Ovary (tissue), 10 donors: ENCODE results near the gene DPYSL3. TPM values are rescaled to one million over a fixed set of nuclear protein-coding genes. Genes with fewer than 3 reads are reported as not detected.

Source experiments
- DNase-seq, 5 donors: peaks; one replicate each; pipeline ENCODE4 v3.0.0-alpha.2; 2019 to 2020
- H3K27ac ChIP-seq, 2 donors: fragments of 200-600 bp; one replicate each; pipeline versions ENCODE4 v1.5.1 to v1.8.0; 2019 to 2022
- H3K27me3 ChIP-seq: fragments of 200-600 bp; one replicate; pipeline ENCODE4 v1.8.0; 2022
- H3K36me3 ChIP-seq: fragments of 200-600 bp; sonication (generic); one replicate; pipeline ENCODE4 v1.5.1; 2019
- H3K4me1 ChIP-seq: one replicate; pipeline ENCODE4 v1.8.1; 2013; ENCODE audit warnings: mild to moderate bottlenecking, moderate library complexity; ENCODE audit not compliant: insufficient read depth
- H3K4me3 ChIP-seq: fragments of 200-600 bp; sonication (generic); one replicate; pipeline ENCODE4 v1.5.1; 2017
- H3K9me3 ChIP-seq, 2 donors: fragments of 200-600 bp in 1 of 2; sonication (generic) in 1 of 2; one replicate each; pipeline versions ENCODE4 v1.5.1 to v1.8.1; 2013 to 2019; ENCODE audit warnings: mild to moderate bottlenecking in 1 of 2, moderate library complexity in 1 of 2
- EP300 ChIP-seq: sonication (generic); formaldehyde crosslinking; IDR thresholded peaks from one replicate; pipeline ENCODE4 v1.6.1; 2017; ENCODE audit warnings: antibody characterized with exemption
- POLR2A ChIP-seq: fragments of 450-650 bp; IDR thresholded peaks from one replicate; pipeline ENCODE4 v1.6.1; 2017; ENCODE audit warnings: antibody characterized with exemption, mild to moderate bottlenecking, moderate library complexity
- WGBS, 3 donors: extraction: QIAGEN DNeasy Blood & Tissue Kit in 1 of 3; methylation state at CpG; one replicate each; pipeline versions ENCODE4 v1.1.5 to v1.1.7; 2013 to 2017; 5-methylcytosine and 5-hydroxymethylcytosine counted together
- intact Hi-C, 4 donors: fragments of 100-400 bp; cut with DNase I; formaldehyde crosslinking; loops; one replicate each; pipeline versions ENCODE4 v1.11.0 to v1.15.1; 2022 to 2023
- long read RNA-seq, 3 donors: library from polyadenylated mRNA in 2 of 3; unstranded in 2 of 3; transcript quantifications; one replicate each; pipeline ENCODE4 v2.0.0 and lab custom pipeline, GENCODE V29; 2021 to 2026
- polyA plus RNA-seq, 2 donors: library from polyadenylated mRNA; stranded (reverse); fragments of 200-250 nt in 1 of 2; fragments of 350-450 nt in 1 of 2; fragmentation: Illumina TruSeq in 1 of 2; extraction: RNeasy Lipid Tissue Mini Kit (QIAGEN cat#74804) in 1 of 2; gene quantifications; one replicate each; pipeline ENCODE4 v1.2.3, GENCODE V29; 2013 to 2014
- total RNA-seq, 7 donors: library from RNA; depleted of rRNA in 2 of 7; stranded (reverse); fragments of >200 nt in 2 of 7; fragmentation: NEBNext Ultra II Directional in 3 of 7; extraction: Animal tissue kit (Norgen Biotek cat#: 25700) in 3 of 7; gene quantifications; one replicate each; pipeline versions ENCODE4 v1.1.0 to v1.2.4, GENCODE V29; 2016 to 2023
- TF ChIP-seq, protein P1 (sequence below), 3 donors: fragments of 450-650 bp in 2 of 3; fragments of 200-600 bp in 1 of 3; IDR thresholded peaks; one replicate each; pipeline versions ENCODE4 v1.5.1 to v1.8.0; 2016 to 2022; ENCODE audit warnings: antibody characterized with exemption in 3 of 3, mild to moderate bottlenecking in 1 of 3
- donor health status: DM: no; HTN: no; CAD: no; lungs with moderate emphysema.
- donor health status: DM: no; HTN: no; CAD: no.
- donor health status: Bipolar disorder and iron deficiency.
- donor health status: DM: yes; HTN: yes; CAD: no.
- donor health status: DM: no; HTN: no; CAD: no.
- donor health status: DM: yes; HTN: yes; CAD: no.

Gene DPYSL3
- 100 to 1,000 TPM in 5 of 7 donors, 10 to 100 TPM in 2; 77.9 to 219 (median 155) TPM for total RNA-seq
- polyA plus RNA-seq = 100 to 1,000 TPM; 159 to 606 TPM
- long read RNA-seq, donor 1, full-length matches to known transcripts = 11 of 69 reads
- long read RNA-seq, donor 1, partial matches to known transcripts = 27 of 69 reads
- long read RNA-seq, donor 1, other reads (novel, unspliced or antisense) = 31 of 69 reads
- long read RNA-seq, donor 2, full-length matches to known transcripts = 12 of 12 reads
- long read RNA-seq, donor 2, partial matches to known transcripts = 0 of 12 reads
- long read RNA-seq, donor 2, other reads (novel, unspliced or antisense) = 0 of 12 reads
- long read RNA-seq, donor 3, full-length matches to known transcripts = 51 of 381 reads
- long read RNA-seq, donor 3, partial matches to known transcripts = 293 of 381 reads
- long read RNA-seq, donor 3, other reads (novel, unspliced or antisense) = 37 of 381 reads

DNA sequence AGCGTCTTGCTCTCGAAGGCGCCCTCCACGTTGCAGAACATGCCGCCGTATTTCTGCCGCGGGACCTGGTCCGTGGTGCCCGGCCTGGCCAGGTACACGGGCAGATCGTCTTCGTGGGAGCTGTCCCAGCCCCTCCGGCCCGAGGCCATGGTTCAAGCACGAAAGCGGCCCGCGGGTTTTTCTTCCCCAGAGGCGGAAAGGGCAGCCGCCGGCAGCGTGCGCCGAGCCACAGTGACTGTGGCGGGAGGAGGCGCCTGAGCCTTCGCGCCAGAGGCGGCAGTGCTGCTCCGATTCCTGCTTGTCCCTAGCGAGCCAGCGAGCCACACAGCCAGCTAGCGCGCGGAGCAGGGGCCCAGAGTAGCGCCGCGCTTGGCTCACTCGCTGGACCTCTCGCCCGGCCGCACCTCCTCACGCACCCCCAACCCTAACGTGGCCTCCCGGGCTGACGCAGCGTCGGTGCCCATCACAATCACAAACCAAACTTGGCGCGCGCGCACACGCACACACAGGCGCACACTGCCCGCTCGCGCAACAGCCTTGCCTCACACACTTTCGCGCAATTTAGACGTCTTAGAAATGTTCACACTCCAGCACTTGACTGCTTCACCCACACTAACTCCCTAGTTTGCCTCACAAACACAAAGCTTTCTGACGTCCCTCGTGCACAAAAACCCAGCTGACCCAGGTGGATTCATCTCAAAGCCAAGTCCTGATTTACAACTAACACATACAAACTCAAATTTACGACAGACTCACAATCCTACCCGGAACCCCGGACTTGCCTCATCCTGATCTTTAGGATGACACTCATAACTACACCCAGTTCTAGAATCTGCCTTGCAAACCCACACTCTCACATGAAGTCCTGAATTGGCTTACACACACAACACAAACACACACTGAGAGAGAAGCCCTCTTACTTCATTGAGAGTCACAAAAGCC, at the start of gene DPYSL3:
DPYSL3 (minus strand) TSS at position 359 of the 942 bp plus-strand sequence; CDS start at position 149, 210 bp downstream.
- Histone ChIP-seq H3K9me3 (no peaks in the 10 kb centered on the region), H3K27me3 (no peaks in the 10 kb centered on the region), H3K27ac (peak within 1 kb of the TSS; percentile 85 to 89), H3K36me3 (no peaks in the 10 kb centered on the region), H3K4me1 (peaks cover 1% of the 10 kb centered on the region), H3K4me3 (peak within 1 kb of the TSS; percentile 53)
- 0 to 1% (median 1%) methylated on average over 57 to 66 of the region's 66 CpGs for whole genome bisulfite sequencing, 3 donors
- peak; percentile 77 to 87 (median 83) for DNase-seq
- intact Hi-C loops = loop anchor here in 3 of 4 donors (2.0 to 10.0 kb wide), 3 partner anchors 55 to 58 kb away; no protein-coding TSS in a partner anchor
- no peak for TF ChIP-seq EP300
- TF ChIP-seq, protein P1, sequence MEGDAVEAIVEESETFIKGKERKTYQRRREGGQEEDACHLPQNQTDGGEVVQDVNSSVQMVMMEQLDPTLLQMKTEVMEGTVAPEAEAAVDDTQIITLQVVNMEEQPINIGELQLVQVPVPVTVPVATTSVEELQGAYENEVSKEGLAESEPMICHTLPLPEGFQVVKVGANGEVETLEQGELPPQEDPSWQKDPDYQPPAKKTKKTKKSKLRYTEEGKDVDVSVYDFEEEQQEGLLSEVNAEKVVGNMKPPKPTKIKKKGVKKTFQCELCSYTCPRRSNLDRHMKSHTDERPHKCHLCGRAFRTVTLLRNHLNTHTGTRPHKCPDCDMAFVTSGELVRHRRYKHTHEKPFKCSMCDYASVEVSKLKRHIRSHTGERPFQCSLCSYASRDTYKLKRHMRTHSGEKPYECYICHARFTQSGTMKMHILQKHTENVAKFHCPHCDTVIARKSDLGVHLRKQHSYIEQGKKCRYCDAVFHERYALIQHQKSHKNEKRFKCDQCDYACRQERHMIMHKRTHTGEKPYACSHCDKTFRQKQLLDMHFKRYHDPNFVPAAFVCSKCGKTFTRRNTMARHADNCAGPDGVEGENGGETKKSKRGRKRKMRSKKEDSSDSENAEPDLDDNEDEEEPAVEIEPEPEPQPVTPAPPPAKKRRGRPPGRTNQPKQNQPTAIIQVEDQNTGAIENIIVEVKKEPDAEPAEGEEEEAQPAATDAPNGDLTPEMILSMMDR (IDR thresholded peaks at IDR 0.05) = peak; percentile 7 to 62 (median 57)
- TF ChIP-seq POLR2A = peak; percentile 75

DNA sequence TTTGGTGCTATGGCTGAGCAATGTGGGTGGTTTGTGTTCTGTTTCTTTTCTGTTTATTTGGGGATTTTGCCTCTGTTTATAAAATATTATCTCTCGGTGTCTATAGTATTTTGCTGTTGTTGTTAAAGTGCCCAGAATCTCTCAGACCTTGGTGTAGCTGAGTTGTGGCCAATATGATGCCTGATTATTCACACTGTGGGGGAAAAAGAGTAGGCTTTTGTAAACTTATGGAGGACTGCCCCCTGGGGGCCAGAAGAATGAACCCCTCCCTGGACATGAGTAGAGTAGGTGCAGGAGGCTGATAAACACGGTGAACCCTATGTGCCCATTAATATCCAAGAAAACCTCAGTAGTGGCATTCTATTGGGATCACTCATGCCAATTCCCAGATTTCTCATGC, 49.0 kb upstream of the DPYSL3 start:
- WGBS, 3 donors = 2 to 11% (median 6%) methylated on average over 2 of the region's 2 CpGs
- TF ChIP-seq EP300 (no peak), POLR2A (no peak)
- TF ChIP-seq, protein P1 (IDR thresholded peaks at IDR 0.05) = peak; percentile 22 to 65 (median 64)
- Histone ChIP-seq H3K4me1 (peaks cover 6% of the 10 kb centered on the region), H3K27me3 (no peaks in the 10 kb centered on the region), H3K27ac (peak overlapping the region; percentile 15 to 20), H3K4me3 (no peak overlapping the region), H3K36me3 (no peaks in the 10 kb centered on the region), H3K9me3 (no peaks in the 10 kb centered on the region)
- peak; percentile 62 to 80 (median 76) for DNase-seq
- intact Hi-C loops = loop anchor here in 3 of 4 donors (5.0 kb wide), 3 partner anchors 107 to 332 kb away; no protein-coding TSS in a partner anchor

DNA sequence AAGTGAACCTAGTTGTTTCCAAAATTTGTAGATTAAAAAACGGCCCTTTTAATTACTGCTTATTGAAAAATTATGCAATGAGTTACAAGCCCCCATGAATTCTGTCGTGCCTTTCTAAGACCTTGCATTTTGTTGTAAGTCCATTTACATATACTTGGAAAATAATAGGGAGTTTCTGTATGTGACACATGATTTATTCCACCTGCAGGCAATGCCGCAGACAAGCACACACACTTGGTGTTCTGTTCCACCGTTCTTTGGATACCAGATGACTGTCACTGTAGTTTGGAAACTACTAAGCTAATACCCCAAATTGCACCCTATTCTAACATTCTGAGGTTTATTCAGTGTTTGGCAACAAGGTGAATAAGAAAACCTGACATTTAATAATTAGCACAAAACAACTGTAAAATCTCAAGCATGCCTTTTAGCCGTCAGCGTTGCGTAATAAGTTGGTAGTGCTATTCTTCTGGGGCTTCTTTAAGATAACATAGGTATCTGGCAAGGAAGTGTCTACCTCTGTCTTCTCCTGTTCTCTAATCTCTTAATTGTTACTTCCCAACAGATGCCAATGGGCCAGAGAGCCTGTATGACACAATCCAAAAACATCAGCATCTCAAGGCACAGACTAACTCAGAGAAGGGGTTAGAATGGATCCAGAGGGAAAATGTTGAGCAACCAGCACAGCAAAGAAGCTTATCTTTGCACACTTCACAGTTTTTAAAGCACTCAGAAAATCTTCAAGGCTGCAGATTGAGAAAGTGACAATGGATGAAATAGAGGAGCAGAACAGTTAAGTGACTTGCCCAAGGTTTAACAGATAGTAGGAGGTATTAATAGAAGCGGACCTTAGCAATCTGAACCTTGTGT, 48.2 kb upstream of the DPYSL3 start:
- intact Hi-C loops = loop anchor here in 3 of 4 donors (5.0 kb wide), 3 partner anchors 106 to 331 kb away; no protein-coding TSS in a partner anchor
- 18 to 25% (median 25%) methylated on average over 8 of the region's 8 CpGs for WGBS, 3 donors

More for the DNA sequence above, 48.2 kb upstream of the DPYSL3 start:
- Histone ChIP-seq H3K9me3 (no peaks in the 10 kb centered on the region), H3K4me3 (no peak overlapping the region), H3K27ac (peak overlapping the region; percentile 15 to 20), H3K4me1 (peaks cover 7% of the 10 kb centered on the region), H3K27me3 (no peaks in the 10 kb centered on the region), H3K36me3 (no peaks in the 10 kb centered on the region)
- no peak for DNase-seq
- TF ChIP-seq POLR2A (no peak), EP300 (no peak)
- TF ChIP-seq, protein P1 (IDR thresholded peaks at IDR 0.05) = no peak
